GM18907 (cell line): ENCODE results near the gene KCNJ1.

Source experiments
- ATAC-seq: cut with Tn5 transposase; IDR thresholded peaks from one replicate; pipeline ENCODE4 v1.9.1; 2021; ENCODE audit warnings: mild to moderate bottlenecking, moderate library complexity; ENCODE audit not compliant: unreplicated experiment

The KCNJ1 gene

GRCh38 chr11:128825050-128825784 lies 41.9 kb downstream of the KCNJ1 start:
- no peak for ATAC-seq

GRCh38 chr11:128824191-128825049 lies 42.7 kb downstream of the KCNJ1 start:
- ATAC-seq, result no peak

DNA sequence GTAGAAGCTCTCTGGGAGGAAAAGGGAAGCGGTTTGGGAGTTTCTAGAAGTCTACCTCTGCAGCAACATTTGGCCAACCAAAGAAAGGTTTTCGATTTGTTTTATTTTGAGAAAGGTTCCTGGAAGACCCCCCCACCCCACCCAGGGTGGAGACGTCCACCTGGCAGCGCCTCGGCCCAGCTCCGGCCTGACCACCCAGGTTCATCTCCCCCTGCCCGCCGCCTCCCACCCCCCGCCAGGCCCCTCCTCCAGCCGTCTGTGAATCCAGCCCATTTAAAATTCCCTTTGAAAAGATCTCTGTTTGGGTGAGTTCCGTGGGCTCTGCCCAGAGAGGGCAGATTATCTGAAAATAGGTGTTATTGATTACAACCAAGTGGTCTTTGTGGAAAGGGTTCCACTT lies 43.3 kb downstream of the KCNJ1 start:
- ATAC-seq, result no peak

GRCh38 chr11:128822130-128822529 lies 45.0 kb downstream of the KCNJ1 start:
- no peak for ATAC-seq

GRCh38 chr11:128821556-128821955 lies 45.5 kb downstream of the KCNJ1 start:
- ATAC-seq, result no peak

GRCh38 chr11:128819198-128819597 lies 47.9 kb downstream of the KCNJ1 start:
- ATAC-seq, result no peak

GRCh38 chr11:128814856-128815705 lies 52.0 kb downstream of the KCNJ1 start:
- no peak for ATAC-seq

DNA sequence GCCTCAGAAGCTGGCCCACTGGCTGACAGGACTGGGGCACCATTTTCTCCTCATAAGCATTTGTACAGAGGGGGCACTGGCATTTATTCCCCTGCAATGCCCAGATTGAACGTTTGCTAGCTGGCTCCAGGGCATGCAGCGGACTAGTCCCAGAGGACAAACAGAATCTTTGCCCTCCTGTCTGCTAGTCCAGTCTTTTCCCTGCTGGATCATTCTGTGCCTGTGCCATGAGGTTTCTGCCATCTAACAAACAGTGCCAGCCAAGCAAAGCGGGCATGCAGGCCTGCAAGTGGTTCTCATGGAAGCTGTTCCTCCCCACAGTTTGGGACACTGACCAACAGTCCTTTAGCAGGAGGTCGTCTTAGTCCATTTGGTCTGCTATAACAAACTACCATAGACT lies 53.4 kb downstream of the KCNJ1 start:
- no peak for ATAC-seq

DNA sequence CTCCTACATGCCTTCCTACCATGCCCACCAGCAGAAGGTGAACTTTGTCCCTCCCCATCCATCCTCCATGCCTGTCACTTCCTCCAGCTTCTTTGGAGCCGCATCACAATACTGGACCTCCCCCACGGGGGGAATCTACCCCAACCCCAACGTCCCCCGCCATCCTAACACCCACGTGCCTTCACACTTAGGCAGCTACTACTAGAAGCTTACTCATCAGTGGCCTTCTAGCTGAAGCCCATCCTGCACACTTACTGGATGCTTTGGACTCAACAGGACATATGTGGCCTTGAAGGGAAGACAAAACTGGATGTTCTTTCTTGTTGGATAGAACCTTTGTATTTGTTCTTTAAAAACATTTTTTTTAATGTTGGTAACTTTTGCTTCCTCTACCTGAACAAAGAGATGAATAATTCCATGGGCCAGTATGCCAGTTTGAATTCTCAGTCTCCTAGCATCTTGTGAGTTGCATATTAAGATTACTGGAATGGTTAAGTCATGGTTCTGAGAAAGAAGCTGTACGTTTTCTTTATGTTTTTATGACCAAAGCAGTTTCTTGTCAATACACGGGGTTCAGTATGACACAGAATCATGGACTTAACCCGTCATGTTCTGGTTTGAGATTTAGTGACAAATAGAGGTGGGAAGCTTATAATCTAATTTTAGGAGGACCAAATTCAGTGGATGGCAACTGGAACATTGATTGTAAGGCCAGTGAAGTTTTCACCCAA lies 56.1 kb downstream of the KCNJ1 start:
- ATAC-seq, result no peak

DNA sequence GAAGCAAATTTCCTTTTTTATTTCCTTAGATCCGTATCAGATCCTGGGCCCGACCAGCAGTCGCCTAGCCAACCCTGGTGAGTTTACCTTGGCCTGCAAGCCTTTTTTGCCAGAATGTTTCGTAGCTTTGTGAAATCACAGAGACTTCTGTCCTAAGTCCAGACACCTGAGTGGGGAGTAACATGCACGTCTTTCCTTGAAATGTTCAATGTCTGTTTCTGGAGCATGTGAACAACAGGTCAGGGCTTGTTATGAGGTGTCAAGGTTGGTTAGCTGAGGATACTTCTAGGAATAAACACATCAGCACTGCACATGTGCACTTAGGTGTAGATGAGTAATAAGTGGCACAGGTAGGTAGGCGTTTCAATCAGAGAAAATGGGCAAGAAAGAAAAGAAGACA lies 58.0 kb downstream of the KCNJ1 start:
- no peak for ATAC-seq

DNA sequence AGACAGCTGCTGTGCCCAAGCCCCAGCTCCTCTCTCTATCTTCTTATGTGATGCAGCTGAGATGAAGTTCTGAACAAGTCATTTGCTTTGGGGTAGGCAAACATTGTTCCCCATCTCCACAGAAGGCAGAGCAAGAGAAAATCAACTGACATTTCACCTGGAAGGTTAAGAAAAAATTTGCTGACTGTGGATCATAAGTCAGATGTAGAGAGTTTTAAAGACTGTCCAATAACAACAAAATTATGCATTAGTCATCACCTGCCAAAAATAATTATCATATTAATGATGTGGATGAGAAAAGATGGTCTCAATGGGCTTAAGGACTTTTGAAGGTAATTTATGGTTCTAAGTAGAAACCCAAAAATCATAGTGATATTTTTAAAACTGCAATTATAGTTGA lies 59.2 kb downstream of the KCNJ1 start:
- no peak for ATAC-seq

- ATAC-seq, result no peak
These were observed 60.4 kb downstream of the KCNJ1 start for GRCh38 chr11:128806506-128807261.

- no peak for ATAC-seq
These were observed 62.6 kb downstream of the KCNJ1 start for GRCh38 chr11:128804481-128804880.

GRCh38 chr11:128803449-128804245 lies 63.4 kb downstream of the KCNJ1 start:
- ATAC-seq, result no peak

DNA sequence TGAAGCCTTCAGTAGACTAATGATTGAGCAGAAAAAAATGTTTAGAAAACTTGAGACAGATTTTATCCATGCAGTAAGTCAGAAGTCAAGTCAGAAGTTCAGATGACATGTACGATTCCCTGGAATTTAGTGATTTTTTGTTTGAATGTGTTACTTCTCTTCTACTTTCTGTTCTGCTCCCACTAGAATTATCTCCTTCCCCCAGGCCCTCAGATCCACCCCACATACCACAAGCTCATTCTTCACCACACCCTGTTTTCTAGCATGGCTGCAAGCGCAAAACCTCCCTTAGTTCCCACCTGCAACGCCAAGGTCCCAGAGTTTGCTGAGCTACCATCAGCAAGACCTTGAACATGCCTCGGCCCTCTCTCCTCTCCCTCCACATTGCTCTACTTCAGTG lies 64.1 kb downstream of the KCNJ1 start:
- ATAC-seq, result no peak

DNA sequence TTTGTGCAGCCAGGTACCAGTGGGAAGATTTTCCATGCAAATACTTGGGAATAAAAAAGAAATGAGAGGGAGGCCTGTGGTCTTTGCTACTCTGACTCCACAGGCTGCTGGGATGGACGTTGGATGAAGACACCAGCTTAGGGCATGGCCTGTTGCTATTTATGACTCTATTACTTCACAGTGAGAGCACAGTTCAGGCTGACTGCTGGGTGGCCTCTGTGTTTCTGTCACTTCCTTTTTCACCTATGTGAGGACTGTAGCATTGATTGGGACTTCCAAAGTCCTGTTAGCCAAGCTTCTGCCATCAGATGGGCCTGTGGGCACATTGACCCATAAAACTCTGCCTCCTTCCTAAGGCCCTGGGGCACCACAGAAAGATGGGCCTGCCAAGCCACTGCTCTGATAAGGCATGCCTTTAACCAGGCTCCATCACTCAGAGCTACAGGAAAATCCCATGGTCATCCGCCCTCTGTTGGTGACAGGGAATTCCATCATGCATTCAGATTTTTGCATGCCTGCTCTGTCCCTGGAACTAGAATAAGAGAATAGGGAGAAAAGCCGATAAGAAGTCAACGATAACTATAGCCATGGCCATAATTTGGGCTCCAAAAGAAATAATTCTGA lies 64.6 kb downstream of the KCNJ1 start:
- no peak for ATAC-seq

- no peak for ATAC-seq
These were observed 66.2 kb downstream of the KCNJ1 start for GRCh38 chr11:128800871-128801417.

DNA sequence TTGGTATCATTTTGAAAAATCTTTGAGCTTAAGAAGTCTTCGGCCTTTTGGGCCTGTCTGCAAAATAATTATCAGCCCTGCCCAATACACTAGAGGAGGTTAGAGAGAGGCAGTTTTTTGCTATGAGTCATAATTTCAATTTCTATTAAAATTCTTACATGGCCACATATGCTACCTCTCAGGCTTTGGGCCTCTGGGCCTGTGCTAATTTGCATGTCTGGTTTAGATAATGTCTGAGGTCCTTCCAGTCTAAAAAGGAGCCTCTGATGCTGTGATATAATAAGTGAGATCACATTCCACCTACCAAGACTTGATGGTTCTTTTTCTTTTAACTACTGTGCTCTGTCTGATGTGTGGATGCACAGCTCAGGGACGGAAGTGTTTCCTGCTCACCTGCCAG lies 70.8 kb downstream of the KCNJ1 start:
- ATAC-seq, result peak; percentile 98
